ENCODE results near the gene TNRC6C.

DNA sequence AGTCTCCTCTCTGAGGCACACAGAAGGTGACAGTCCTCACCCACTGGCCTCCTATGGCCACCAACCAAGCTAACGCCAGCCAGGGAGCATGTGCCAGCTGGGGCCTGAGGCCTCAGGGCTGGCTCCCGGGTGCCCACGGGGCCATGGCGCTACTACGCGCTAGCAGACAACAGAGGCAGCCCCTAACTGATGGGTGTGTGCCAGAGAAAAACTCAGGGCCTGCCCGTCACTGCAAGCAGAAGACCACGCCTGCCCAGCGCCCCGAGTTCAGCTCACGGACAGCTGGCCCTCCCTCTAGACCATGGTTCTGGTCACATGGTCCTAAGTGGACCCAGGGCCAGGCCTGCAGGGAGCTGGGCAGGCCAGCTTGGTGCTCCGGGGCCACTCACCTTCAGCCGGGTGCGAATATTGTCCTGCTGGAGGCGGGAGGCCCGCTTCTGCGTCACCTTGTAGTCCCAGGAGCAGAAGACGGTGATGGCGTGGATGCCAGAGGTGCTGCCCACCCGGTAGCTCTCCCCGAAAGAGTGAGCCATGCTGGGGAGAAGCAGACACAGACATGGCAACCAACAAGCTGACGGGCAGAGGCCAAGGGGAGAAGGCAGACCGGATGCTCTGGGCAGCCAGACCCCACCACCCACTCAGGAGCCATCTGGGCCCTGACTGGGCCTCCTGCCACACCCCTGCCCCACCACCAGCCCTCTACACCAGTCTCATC lies 163.9 kb downstream of the TNRC6C start:
- TF ChIP-seq SIN3A (IDR thresholded peaks at IDR 0.05; ENCODE audit: borderline replicate concordance, low read depth, low read length) (no peak), ZNF615 (CRISPR knock-in tag; IDR thresholded peaks at IDR 0.05; ENCODE audit: borderline replicate concordance) (no peak)
